Measurements from ENCODE around the gene DDN.

Gene DDN

GRCh38 chr12:49030714-49031572 lies 31.8 kb upstream of the DDN start:
- DNase-seq: no peak

GRCh38 chr12:49030119-49030518 lies 30.9 kb upstream of the DDN start:
- no peak for DNase-seq

GRCh38 chr12:49028666-49029275 lies 29.6 kb upstream of the DDN start:
- no peak for DNase-seq

- DNase-seq: no peak
These were observed 28.8 kb upstream of the DDN start for GRCh38 chr12:49027846-49028555.

GRCh38 chr12:49026678-49027480 lies 27.7 kb upstream of the DDN start:
- no peak for DNase-seq

GRCh38 chr12:49026101-49026500 lies 26.9 kb upstream of the DDN start:
- DNase-seq: no peak

- DNase-seq: no peak
These were observed 26.3 kb upstream of the DDN start for GRCh38 chr12:49025463-49025862.

- DNase-seq: no peak
These were observed 25.4 kb upstream of the DDN start for GRCh38 chr12:49024543-49024942.

- no peak for DNase-seq
These were observed 24.6 kb upstream of the DDN start for GRCh38 chr12:49023812-49024211.

GRCh38 chr12:49022558-49023178 lies 23.5 kb upstream of the DDN start:
- DNase-seq: no peak

GRCh38 chr12:49021292-49021915 lies 22.2 kb upstream of the DDN start:
- no peak for DNase-seq

GRCh38 chr12:49020441-49020840 lies 21.3 kb upstream of the DDN start:
- DNase-seq: no peak

GRCh38 chr12:49019443-49020324 lies 20.5 kb upstream of the DDN start:
- no peak for DNase-seq

GRCh38 chr12:49019120-49019430 lies 19.9 kb upstream of the DDN start:
- DNase-seq: no peak

- peak; percentile 95 for DNase-seq
These were observed 19.3 kb upstream of the DDN start, which contains the start of gene PRKAG1 for GRCh38 chr12:49018261-49019119. Gene PRKAG1 (minus strand): TSS chr12:49018776. CDS start chr12:49018740, 36 bp downstream.

GRCh38 chr12:49017891-49018260 lies 18.7 kb upstream of the DDN start:
- no peak for DNase-seq

GRCh38 chr12:49015196-49015595 lies 16.0 kb upstream of the DDN start:
- DNase-seq: no peak

GRCh38 chr12:49014547-49014946 lies 15.4 kb upstream of the DDN start:
- DNase-seq: no peak

- no peak for DNase-seq
These were observed 14.3 kb upstream of the DDN start for GRCh38 chr12:49013428-49013827.

GRCh38 chr12:49012739-49013138 lies 13.6 kb upstream of the DDN start:
- DNase-seq: no peak
